K562 (cell line): ENCODE data around the gene MMGT1. TPM values are rescaled to one million over a fixed set of nuclear protein-coding genes. Genes with fewer than 3 reads are reported as not detected.

Experiments used
- ESRRA ChIP-seq: fragments of 450-650 bp; IDR thresholded peaks from 2 replicates; pipeline ENCODE4 v1.6.1; 2014; ENCODE audit warnings: low read depth, mild to moderate bottlenecking, moderate library complexity, borderline replicate concordance
- ETV1 ChIP-seq: fragments of 450-650 bp; conservative IDR thresholded peaks from 2 replicates; pipeline ENCODE4 v1.6.1; 2016; ENCODE audit warnings: missing genetic modification characterization, control low read depth, low read depth, missing compliant biosample characterization
- FOSL1 ChIP-seq: fragments of 200-800 bp; sonication (Bioruptor generic); conservative IDR thresholded peaks from 2 replicates; pipeline ENCODE4 v1.6.1; 2016; ENCODE audit warnings: missing genetic modification characterization, missing compliant biosample characterization
- HCFC1 ChIP-seq: IDR thresholded peaks from 2 replicates; pipeline ENCODE4 v1.6.1; 2012; ENCODE audit warnings: low read depth, low read length, improper control_type of control experiment
- HNRNPL ChIP-seq: fragments of 200-400 bp; formaldehyde crosslinking; IDR thresholded peaks from 2 replicates; pipeline ENCODE4 v1.6.1; 2017; ENCODE audit warnings: low read depth, mild to moderate bottlenecking, low read length
- KDM4B ChIP-seq, 2 experiments: fragments of 450-650 bp in 1 of 2; sonication (generic) in 1 of 2; IDR thresholded peaks; 2 replicates each; pipeline ENCODE4 v1.6.1; 2016 to 2017; ENCODE audit warnings: borderline replicate concordance in 2 of 2, antibody characterized with exemption in 1 of 2, low read depth in 1 of 2, mild to moderate bottlenecking in 1 of 2
- KDM5B ChIP-seq: fragments of 200-600 bp; sonication (generic); IDR thresholded peaks from 2 replicates; pipeline ENCODE4 v1.6.1; 2012; ENCODE audit warnings: low read depth, mild to moderate bottlenecking, moderate library complexity, low read length, control low read depth, inconsistent platforms; ENCODE audit not compliant: insufficient replicate concordance
- LEF1 ChIP-seq: fragments of 450-650 bp; IDR thresholded peaks from 2 replicates; pipeline ENCODE4 v1.6.1; 2016; ENCODE audit warnings: mild to moderate bottlenecking
- NBN ChIP-seq: fragments of 450-650 bp; IDR thresholded peaks from 2 replicates; pipeline ENCODE4 v1.6.1; 2016; ENCODE audit warnings: low read depth, mild to moderate bottlenecking
- NCOR1 ChIP-seq: fragments of 450-650 bp; IDR thresholded peaks from 2 replicates; pipeline ENCODE4 v1.6.1; 2016; ENCODE audit warnings: mild to moderate bottlenecking, moderate library complexity
- POLR2H ChIP-seq: IDR thresholded peaks from 2 replicates; pipeline ENCODE4 v1.6.1; 2016; ENCODE audit warnings: missing genetic modification characterization, low read depth, mild to moderate bottlenecking, control low read depth, missing compliant biosample characterization, moderate library complexity
- POLR3G ChIP-seq: IDR thresholded peaks from 2 replicates; pipeline ENCODE4 v1.6.1; 2011; ENCODE audit not compliant: insufficient read length, insufficient replicate concordance; ENCODE audit errors: extremely low read depth
- RNF219 ChIP-seq: fragments of 250-450 bp; sonication (Bioruptor Pico); IDR thresholded peaks from 2 replicates; pipeline ENCODE4 v1.5.0; 2022; ENCODE audit warnings: mild to moderate bottlenecking
- TOE1 ChIP-seq, 2 experiments: fragments of 450-650 bp in 1 of 2; sonication (generic) in 1 of 2; formaldehyde crosslinking in 1 of 2; IDR thresholded peaks; 2 replicates each; pipeline versions ENCODE4 v1.7.1 to v1.8.0; 2016 to 2022; ENCODE audit warnings: borderline replicate concordance in 2 of 2, mild to moderate bottlenecking in 2 of 2, antibody characterized with exemption in 1 of 2, inconsistent platforms in 1 of 2, low read depth in 1 of 2, missing genetic modification reagents in 1 of 2, moderate library complexity in 1 of 2
- ZNF583 ChIP-seq: fragments of 250-450 bp; sonication (Bioruptor Pico); IDR thresholded peaks from 2 replicates; pipeline ENCODE4 v1.4.0; 2020
- polyA plus RNA-seq, 8 experiments: library from polyadenylated mRNA; depleted of rRNA in 4 of 8; stranded (reverse) in 5 of 8; unstranded in 3 of 8; fragments of >200 nt; fragmentation: Nextera tagmentation in 2 of 8; fragmentation: Illumina TruSeq in 1 of 8; extraction: Ambion mirVana in 2 of 8; extraction: Trizol in 1 of 8; gene quantifications; 2 replicates each; pipeline versions ENCODE4 v1.2.1 to v1.2.3, GENCODE V29; 2011 to 2014; ENCODE audit warnings: inconsistent platforms in 1 of 8, missing spikeins in 1 of 8
- total RNA-seq, 7 experiments: library from RNA; depleted of rRNA in 6 of 7; stranded (reverse); fragments of >200 nt in 6 of 7; fragmentation: Illumina TruSeq in 2 of 7; extraction: Trizol in 2 of 7; gene quantifications; 2 replicates each; pipeline versions ENCODE4 v1.2.1 to v1.2.3, GENCODE V29; 2011 to 2021; ENCODE audit warnings: low replicate concordance in 1 of 7
- TF ChIP-seq, protein P1 (sequence below): sonication (generic); formaldehyde crosslinking; IDR thresholded peaks from 2 replicates; pipeline ENCODE4 v1.8.0; 2022; ENCODE audit warnings: mild to moderate bottlenecking, missing genetic modification reagents
- TF ChIP-seq, protein P2 (sequence below), 2 experiments: fragments of 450-650 bp; IDR thresholded peaks; 2 replicates each; pipeline ENCODE4 v1.6.1; 2018; ENCODE audit warnings: mild to moderate bottlenecking in 2 of 2, low read depth in 1 of 2; ENCODE audit not compliant: partially characterized antibody in 2 of 2
- TF ChIP-seq, protein P3 (sequence below): fragments of 450-650 bp; formaldehyde crosslinking; IDR thresholded peaks from 2 replicates; pipeline ENCODE4 v1.4.0; 2022; ENCODE audit warnings: mild to moderate bottlenecking, moderate library complexity

The MMGT1 gene
- total and polyA plus RNA-seq, 9 of the 15 experiments (the other 6 are each of a cell fraction or from before 2014, with no cell fraction given) = 11.3 to 25.4 (median 22.5) TPM

- TF ChIP-seq ETV1 = peak; percentile 64
- TF ChIP-seq HCFC1 = peak; percentile 59
- no peak for TF ChIP-seq HNRNPL
- peak; percentile 51 for TF ChIP-seq POLR2H
- TF ChIP-seq NCOR1 = peak; percentile 22; the same call in 1 of the 2 replicates
- TF ChIP-seq ESRRA = peak; percentile 19; the same call in 1 of the 2 replicates
- TF ChIP-seq NBN = peak; percentile 97
- TF ChIP-seq, protein P1, sequence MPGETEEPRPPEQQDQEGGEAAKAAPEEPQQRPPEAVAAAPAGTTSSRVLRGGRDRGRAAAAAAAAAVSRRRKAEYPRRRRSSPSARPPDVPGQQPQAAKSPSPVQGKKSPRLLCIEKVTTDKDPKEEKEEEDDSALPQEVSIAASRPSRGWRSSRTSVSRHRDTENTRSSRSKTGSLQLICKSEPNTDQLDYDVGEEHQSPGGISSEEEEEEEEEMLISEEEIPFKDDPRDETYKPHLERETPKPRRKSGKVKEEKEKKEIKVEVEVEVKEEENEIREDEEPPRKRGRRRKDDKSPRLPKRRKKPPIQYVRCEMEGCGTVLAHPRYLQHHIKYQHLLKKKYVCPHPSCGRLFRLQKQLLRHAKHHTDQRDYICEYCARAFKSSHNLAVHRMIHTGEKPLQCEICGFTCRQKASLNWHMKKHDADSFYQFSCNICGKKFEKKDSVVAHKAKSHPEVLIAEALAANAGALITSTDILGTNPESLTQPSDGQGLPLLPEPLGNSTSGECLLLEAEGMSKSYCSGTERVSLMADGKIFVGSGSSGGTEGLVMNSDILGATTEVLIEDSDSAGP (CRISPR knock-in tag) = no peak
- no peak for TF ChIP-seq ZNF583 (CRISPR knock-in tag)
- peak; percentile 52 for TF ChIP-seq FOSL1 (tag)
- TF ChIP-seq RNF219 = no peak
- TF ChIP-seq, protein P2, sequence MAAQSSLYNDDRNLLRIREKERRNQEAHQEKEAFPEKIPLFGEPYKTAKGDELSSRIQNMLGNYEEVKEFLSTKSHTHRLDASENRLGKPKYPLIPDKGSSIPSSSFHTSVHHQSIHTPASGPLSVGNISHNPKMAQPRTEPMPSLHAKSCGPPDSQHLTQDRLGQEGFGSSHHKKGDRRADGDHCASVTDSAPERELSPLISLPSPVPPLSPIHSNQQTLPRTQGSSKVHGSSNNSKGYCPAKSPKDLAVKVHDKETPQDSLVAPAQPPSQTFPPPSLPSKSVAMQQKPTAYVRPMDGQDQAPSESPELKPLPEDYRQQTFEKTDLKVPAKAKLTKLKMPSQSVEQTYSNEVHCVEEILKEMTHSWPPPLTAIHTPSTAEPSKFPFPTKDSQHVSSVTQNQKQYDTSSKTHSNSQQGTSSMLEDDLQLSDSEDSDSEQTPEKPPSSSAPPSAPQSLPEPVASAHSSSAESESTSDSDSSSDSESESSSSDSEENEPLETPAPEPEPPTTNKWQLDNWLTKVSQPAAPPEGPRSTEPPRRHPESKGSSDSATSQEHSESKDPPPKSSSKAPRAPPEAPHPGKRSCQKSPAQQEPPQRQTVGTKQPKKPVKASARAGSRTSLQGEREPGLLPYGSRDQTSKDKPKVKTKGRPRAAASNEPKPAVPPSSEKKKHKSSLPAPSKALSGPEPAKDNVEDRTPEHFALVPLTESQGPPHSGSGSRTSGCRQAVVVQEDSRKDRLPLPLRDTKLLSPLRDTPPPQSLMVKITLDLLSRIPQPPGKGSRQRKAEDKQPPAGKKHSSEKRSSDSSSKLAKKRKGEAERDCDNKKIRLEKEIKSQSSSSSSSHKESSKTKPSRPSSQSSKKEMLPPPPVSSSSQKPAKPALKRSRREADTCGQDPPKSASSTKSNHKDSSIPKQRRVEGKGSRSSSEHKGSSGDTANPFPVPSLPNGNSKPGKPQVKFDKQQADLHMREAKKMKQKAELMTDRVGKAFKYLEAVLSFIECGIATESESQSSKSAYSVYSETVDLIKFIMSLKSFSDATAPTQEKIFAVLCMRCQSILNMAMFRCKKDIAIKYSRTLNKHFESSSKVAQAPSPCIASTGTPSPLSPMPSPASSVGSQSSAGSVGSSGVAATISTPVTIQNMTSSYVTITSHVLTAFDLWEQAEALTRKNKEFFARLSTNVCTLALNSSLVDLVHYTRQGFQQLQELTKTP (IDR thresholded peaks at IDR 0.05; ENCODE audit: low read depth in 1 of 2, partially characterized antibody in 2 of 2) = peak in 1 of 2 experiments; percentile 35
- peak; percentile 42 for TF ChIP-seq KDM5B
- TF ChIP-seq, protein P3, sequence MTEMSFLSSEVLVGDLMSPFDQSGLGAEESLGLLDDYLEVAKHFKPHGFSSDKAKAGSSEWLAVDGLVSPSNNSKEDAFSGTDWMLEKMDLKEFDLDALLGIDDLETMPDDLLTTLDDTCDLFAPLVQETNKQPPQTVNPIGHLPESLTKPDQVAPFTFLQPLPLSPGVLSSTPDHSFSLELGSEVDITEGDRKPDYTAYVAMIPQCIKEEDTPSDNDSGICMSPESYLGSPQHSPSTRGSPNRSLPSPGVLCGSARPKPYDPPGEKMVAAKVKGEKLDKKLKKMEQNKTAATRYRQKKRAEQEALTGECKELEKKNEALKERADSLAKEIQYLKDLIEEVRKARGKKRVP (CRISPR knock-in tag) = no peak
- no peak for TF ChIP-seq KDM4B (IDR thresholded peaks at IDR 0.05; ENCODE audit: borderline replicate concordance in 2 of 2, low read depth in 1 of 2)
- TF ChIP-seq LEF1 = peak; percentile 50; the same call in 1 of the 2 replicates
- no peak for TF ChIP-seq POLR3G
- TF ChIP-seq TOE1 (IDR thresholded peaks at IDR 0.05; ENCODE audit: borderline replicate concordance) = peak; percentile 52; the same call in 1 of the 2 replicates
- TF ChIP-seq TOE1 (CRISPR knock-in tag; IDR thresholded peaks at IDR 0.05; ENCODE audit: borderline replicate concordance, low read depth) = no peak
Observed at GRCh38 chrX:135973548-135974278, at the start of gene MMGT1 (continued).
